ENCODE data around the gene FAM167B.
A peak's percentile ranks its signal among the peaks of the same experiment; 100 is the strongest.
"Not testable (repeated sequence)": the region's sequence is repeated elsewhere in the genome, so short reads cannot be mapped to it uniquely, and the experiment has no call there.

The FAM167B gene

DNA sequence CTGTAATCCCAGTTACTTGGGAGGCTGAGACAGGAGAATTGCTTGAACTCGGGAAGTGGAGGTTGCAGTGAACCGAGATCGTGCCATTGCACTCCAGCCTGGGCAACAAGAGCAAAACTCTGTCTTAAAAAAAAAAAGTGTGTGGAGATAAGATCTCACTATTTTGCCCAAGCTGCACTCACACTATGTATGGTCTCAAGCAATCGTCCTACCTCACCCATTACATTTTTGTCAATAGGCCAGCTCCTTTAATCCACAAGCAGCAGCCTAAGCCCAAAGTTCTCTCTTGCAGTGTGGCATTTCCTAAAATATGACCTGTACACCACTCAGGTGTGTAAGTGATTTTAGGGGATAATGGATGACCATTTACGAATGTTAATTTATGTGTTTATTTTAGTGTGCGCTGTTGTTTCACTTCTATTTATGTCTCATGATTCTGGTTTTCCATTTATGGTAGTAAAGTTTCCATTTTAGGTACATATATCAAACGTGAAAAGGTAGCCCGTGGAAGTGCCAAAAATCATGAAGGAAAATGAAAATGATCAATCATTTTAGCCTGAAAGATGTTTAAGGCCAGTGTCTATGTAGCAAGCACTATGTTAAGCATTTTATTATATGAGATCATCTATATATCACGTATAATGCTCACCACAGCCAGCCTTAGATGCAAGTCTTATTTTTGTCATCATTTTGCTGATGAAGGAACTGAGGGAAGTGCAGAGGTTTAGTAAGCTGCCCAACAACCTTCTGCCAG lies 9.6 kb downstream of the FAM167B start:
- Mint-ChIP-seq H3K27ac (peak overlapping the region; percentile 96), H3K4me3 (peak overlapping the region; percentile 81), H3K4me1 (peaks cover 46% of the 10 kb centered on the region), H3K9me3 (no peaks in the 10 kb centered on the region), H3K27me3 (no peaks in the 10 kb centered on the region), H3K36me3 (peaks cover 59% of the 10 kb centered on the region)
- CTCF ChIA-PET, result interaction anchor here (1.0 to 3.3 kb wide), 5 partner anchors 8 to 41 kb away, joined by 3 to 12 read pairs (median 5); no protein-coding TSS in a partner anchor
- DNase-seq, result no peak

DNA sequence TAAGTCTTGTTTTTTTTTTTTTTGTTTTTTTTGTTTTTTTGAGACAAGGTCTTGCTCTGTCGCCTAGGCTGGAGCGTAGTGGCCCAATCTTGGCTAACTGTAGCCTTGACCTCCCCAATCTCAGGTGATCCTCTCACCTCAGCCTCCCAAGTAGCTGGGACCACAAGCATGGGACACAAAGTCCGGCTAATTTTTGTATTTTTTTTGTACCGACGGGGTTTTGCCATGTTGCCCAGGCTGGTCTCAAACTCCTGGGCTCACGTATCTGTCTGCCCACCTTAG lies 10.1 kb downstream of the FAM167B start:
- Mint-ChIP-seq H3K36me3 (peaks cover 54% of the 10 kb centered on the region), H3K4me3 (peak overlapping the region; percentile 81), H3K27ac (peak overlapping the region; percentile 96), H3K27me3 (no peaks in the 10 kb centered on the region), H3K9me3 (no peaks in the 10 kb centered on the region), H3K4me1 (peaks cover 46% of the 10 kb centered on the region)
- no peak for DNase-seq
- CTCF ChIA-PET, result interaction anchor here (1.0 to 3.3 kb wide), 4 partner anchors 9 to 34 kb away, joined by 3 to 11 read pairs (median 4); no protein-coding TSS in a partner anchor

DNA sequence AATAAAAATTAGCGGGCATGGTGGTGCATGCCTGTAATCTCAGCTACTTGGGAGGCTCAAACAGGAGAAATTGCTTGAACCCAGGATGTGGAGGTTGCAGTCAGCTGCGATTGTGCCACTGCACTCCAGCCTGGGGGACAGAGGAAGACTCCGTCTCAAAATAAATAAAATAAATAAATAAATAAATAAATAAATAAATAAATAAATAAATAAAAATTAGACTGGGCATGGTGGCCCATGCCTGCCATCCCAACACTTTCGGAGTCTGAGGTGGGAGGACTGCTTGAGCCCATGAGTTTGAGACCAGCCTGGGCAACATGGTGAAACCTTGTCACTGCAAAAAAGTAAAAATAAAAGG lies 16.2 kb downstream of the FAM167B start:
- not testable (repeated sequence) for H3K27me3 Mint-ChIP-seq, DNase-seq, H3K9me3 Mint-ChIP-seq, H3K4me3 Mint-ChIP-seq
- peaks cover 64% of the 10 kb centered on the region for H3K4me1 Mint-ChIP-seq
- CTCF ChIA-PET, result interaction anchor here (1.0 to 4.4 kb wide), 2 partner anchors 14 to 22 kb away, joined by 3 to 23 read pairs; no protein-coding TSS in a partner anchor
- peaks cover 37% of the 10 kb centered on the region for H3K36me3 Mint-ChIP-seq
- peak overlapping the region; percentile 86 for H3K27ac Mint-ChIP-seq

DNA sequence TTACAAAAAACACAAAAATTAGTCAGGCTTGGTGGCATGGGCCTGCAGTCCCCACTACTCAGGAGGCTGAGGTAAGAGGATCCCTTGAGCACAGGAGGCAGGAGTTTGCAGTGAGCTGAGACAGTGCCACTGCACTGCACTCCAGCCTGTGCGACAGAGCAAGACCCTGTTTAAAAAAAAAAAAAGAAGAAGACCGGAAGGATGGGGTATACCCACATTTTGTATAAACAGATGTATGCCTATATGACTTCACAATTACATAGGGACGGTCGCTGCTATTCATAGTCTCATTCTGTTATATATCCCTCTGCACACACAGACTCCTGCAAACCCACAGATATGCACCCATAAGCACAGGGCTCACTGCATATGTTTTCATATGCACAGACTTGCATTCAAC lies 16.7 kb downstream of the FAM167B start:
- peak overlapping the region; percentile 42 for H3K4me3 Mint-ChIP-seq
- H3K27me3 Mint-ChIP-seq, result no peaks in the 10 kb centered on the region
- H3K27ac Mint-ChIP-seq, result peak overlapping the region; percentile 86
- peak; percentile 47 for DNase-seq
- no peaks in the 10 kb centered on the region for H3K9me3 Mint-ChIP-seq
- H3K36me3 Mint-ChIP-seq, result peaks cover 37% of the 10 kb centered on the region
- CTCF ChIA-PET, result interaction anchor here (4.4 kb wide), 1 partner anchor 14 kb away, joined by 23 read pairs; no protein-coding TSS in a partner anchor
- peaks cover 62% of the 10 kb centered on the region for H3K4me1 Mint-ChIP-seq

- Mint-ChIP-seq H3K9me3 (no peaks in the 10 kb centered on the region), H3K4me3 (peak overlapping the region; percentile 4), H3K27ac (peak overlapping the region; percentile 86), H3K36me3 (peaks cover 32% of the 10 kb centered on the region), H3K4me1 (peaks cover 61% of the 10 kb centered on the region), H3K27me3 (no peaks in the 10 kb centered on the region)
- DNase-seq, result no peak
- CTCF ChIA-PET, result interaction anchor here (1.0 to 4.4 kb wide), 3 partner anchors 8 to 25 kb away, joined by 3 to 23 read pairs (median 4); no protein-coding TSS in a partner anchor
Observed at GRCh38 chr1:32265846-32266245, 18.8 kb downstream of the FAM167B start.

GRCh38 chr1:32266921-32267591 lies 20.0 kb downstream of the FAM167B start:
- peak overlapping the region; percentile 99 for H3K27ac Mint-ChIP-seq
- DNase-seq, result peak; percentile 43
- peak overlapping the region; percentile 72 for H3K4me3 Mint-ChIP-seq
- H3K4me1 Mint-ChIP-seq, result peaks cover 71% of the 10 kb centered on the region
- CTCF ChIA-PET, result interaction anchor here (2.1 kb wide), 1 partner anchor 27 kb away, joined by 5 read pairs; no protein-coding TSS in a partner anchor
- H3K36me3 Mint-ChIP-seq, result peaks cover 43% of the 10 kb centered on the region
- H3K27me3 Mint-ChIP-seq, result no peaks in the 10 kb centered on the region
- H3K9me3 Mint-ChIP-seq, result no peaks in the 10 kb centered on the region

DNA sequence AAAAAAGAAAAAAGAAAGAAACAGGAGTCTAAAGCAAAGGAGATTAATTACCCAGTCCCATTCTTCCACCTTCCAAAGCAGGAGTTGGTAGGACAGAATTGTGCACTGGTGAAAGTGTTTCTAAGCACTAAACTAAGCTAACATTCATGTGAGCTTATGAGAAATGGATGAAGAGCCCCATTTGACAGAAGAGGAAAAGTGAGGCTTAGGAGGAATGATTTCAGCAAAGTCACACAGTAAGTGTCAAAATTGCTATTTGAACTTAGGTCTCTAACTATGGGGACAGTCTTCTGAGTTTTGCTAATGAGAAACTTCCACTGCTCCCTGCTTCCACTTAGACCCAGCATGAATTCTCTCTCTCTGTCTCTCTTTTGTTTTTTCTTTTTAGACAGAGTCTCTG lies 22.7 kb downstream of the FAM167B start:
- CTCF ChIA-PET, result interaction anchor here (0.9 to 1.6 kb wide), 2 partner anchors 21 to 54 kb away, joined by 3 to 7 read pairs; no protein-coding TSS in a partner anchor
- peak overlapping the region; percentile 85 for H3K27ac Mint-ChIP-seq
- peaks cover 5% of the 10 kb centered on the region for H3K27me3 Mint-ChIP-seq
- H3K4me3 Mint-ChIP-seq, result no peak overlapping the region
- peaks cover 58% of the 10 kb centered on the region for H3K36me3 Mint-ChIP-seq
- peaks cover 76% of the 10 kb centered on the region for H3K4me1 Mint-ChIP-seq
- DNase-seq, result no peak
- no peaks in the 10 kb centered on the region for H3K9me3 Mint-ChIP-seq

- Mint-ChIP-seq H3K36me3 (peaks cover 67% of the 10 kb centered on the region), H3K4me3 (peak overlapping the region; percentile 70), H3K4me1 (peaks cover 63% of the 10 kb centered on the region), H3K27ac (peak overlapping the region; percentile 90), H3K9me3 (no peaks in the 10 kb centered on the region), H3K27me3 (peaks cover 5% of the 10 kb centered on the region)
- CTCF ChIA-PET, result interaction anchor here (1.1 to 4.7 kb wide), 3 partner anchors 11 to 80 kb away, joined by 3 to 16 read pairs (median 3); partner anchors contain the start of genes FAM167B and LCK
- DNase-seq, result peak; percentile 45
Observed at GRCh38 chr1:32272557-32273390, 25.8 kb downstream of the FAM167B start.

DNA sequence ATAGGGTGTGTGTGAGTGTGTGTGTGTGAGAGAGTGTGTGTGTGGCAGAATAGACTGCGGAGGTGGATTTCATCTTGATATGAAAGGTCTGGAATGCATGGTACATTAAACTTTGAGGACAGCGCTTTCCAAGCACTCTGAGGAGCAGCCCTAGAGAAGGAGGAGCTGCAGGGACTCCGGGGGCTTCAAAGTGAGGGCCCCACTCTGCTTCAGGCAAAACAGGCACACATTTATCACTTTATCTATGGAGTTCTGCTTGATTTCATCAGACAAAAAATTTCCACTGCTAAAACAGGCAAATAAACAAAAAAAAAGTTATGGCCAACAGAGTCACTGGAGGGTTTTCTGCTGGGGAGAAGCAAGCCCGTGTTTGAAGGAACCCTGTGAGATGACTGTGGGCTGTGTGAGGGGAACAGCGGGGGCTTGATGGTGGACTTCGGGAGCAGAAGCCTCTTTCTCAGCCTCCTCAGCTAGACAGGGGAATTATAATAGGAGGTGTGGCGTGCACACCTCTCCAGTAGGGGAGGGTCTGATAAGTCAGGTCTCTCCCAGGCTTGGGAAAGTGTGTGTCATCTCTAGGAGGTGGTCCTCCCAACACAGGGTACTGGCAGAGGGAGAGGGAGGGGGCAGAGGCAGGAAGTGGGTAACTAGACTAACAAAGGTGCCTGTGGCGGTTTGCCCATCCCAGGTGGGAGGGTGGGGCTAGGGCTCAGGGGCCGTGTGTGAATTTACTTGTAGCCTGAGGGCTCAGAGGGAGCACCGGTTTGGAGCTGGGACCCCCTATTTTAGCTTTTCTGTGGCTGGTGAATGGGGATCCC lies 26.6 kb downstream of the FAM167B start:
- peaks cover 65% of the 10 kb centered on the region for H3K4me1 Mint-ChIP-seq
- DNase-seq, result peak; percentile 88
- H3K9me3 Mint-ChIP-seq, result no peaks in the 10 kb centered on the region
- peaks cover 5% of the 10 kb centered on the region for H3K27me3 Mint-ChIP-seq
- peaks cover 73% of the 10 kb centered on the region for H3K36me3 Mint-ChIP-seq
- H3K27ac Mint-ChIP-seq, result peak overlapping the region; percentile 90
- CTCF ChIA-PET, result interaction anchor here (4.7 kb wide), 1 partner anchor 25 kb away, joined by 16 read pairs; the partner anchor contains the start of genes FAM167B and LCK
- peak overlapping the region; percentile 70 for H3K4me3 Mint-ChIP-seq

DNA sequence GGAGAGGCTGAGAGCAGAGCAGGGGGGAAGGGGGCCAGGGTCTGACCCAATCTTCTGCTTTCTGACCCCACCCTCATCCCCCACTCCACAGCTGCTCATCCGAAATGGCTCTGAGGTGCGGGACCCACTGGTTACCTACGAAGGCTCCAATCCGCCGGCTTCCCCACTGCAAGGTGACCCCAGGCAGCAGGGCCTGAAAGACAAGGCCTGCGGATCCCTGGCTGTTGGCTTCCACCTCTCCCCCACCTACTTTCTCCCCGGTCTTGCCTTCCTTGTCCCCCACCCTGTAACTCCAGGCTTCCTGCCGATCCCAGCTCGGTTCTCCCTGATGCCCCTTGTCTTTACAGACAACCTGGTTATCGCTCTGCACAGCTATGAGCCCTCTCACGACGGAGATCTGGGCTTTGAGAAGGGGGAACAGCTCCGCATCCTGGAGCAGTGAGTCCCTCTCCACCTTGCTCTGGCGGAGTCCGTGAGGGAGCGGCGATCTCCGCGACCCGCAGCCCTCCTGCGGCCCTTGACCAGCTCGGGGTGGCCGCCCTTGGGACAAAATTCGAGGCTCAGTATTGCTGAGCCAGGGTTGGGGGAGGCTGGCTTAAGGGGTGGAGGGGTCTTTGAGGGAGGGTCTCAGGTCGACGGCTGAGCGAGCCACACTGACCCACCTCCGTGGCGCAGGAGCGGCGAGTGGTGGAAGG lies 27.8 kb downstream of the FAM167B start:
- H3K4me1 Mint-ChIP-seq, result peaks cover 54% of the 10 kb centered on the region
- H3K27ac Mint-ChIP-seq, result peak overlapping the region; percentile 90
- H3K4me3 Mint-ChIP-seq, result peak overlapping the region; percentile 70
- DNase-seq, result no peak
- H3K9me3 Mint-ChIP-seq, result no peaks in the 10 kb centered on the region
- CTCF ChIA-PET, result interaction anchor here (1.6 to 4.7 kb wide), 2 partner anchors 26 to 59 kb away, joined by 6 to 16 read pairs; partner anchors contain the start of genes FAM167B and LCK
- H3K27me3 Mint-ChIP-seq, result peaks cover 5% of the 10 kb centered on the region
- peaks cover 83% of the 10 kb centered on the region for H3K36me3 Mint-ChIP-seq

DNA sequence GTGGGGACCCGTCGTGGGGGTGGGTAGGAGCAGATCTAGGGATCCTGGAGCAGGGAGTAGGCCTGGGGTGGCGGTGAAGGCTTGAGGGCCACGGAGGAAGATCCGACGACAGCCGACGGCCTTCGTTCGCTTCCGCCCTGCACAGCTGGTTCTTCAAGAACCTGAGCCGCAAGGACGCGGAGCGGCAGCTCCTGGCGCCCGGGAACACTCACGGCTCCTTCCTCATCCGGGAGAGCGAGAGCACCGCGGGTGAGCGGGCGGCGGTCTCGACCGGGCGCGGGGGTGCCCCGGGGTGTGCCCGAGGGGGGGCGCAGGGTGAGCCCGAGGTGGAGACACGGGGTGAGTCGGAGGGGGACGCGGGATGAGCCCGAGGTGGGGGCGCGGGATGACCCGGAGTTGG lies 28.4 kb downstream of the FAM167B start:
- peak overlapping the region; percentile 3 for H3K4me3 Mint-ChIP-seq
- DNase-seq, result no peak
- CTCF ChIA-PET, result interaction anchor here (1.6 to 4.7 kb wide), 2 partner anchors 26 to 59 kb away, joined by 6 to 16 read pairs; partner anchors contain the start of genes FAM167B and LCK

GRCh38 chr1:32276032-32276782 lies 29.2 kb downstream of the FAM167B start:
- CTCF ChIA-PET, result interaction anchor here (0.6 to 4.7 kb wide), 3 partner anchors 27 to 61 kb away, joined by 3 to 16 read pairs (median 3); partner anchors contain the start of genes FAM167B and LCK
- no peaks in the 10 kb centered on the region for H3K9me3 Mint-ChIP-seq
- H3K36me3 Mint-ChIP-seq, result peaks cover 85% of the 10 kb centered on the region
- H3K4me3 Mint-ChIP-seq, result no peak overlapping the region
- no peak for DNase-seq
- peaks cover 48% of the 10 kb centered on the region for H3K4me1 Mint-ChIP-seq
- no peak overlapping the region for H3K27ac Mint-ChIP-seq
- H3K27me3 Mint-ChIP-seq, result peaks cover 5% of the 10 kb centered on the region

More for the DNA sequence above, 28.4 kb downstream of the FAM167B start:
- Mint-ChIP-seq H3K27ac (peak overlapping the region; percentile 90), H3K4me1 (peaks cover 52% of the 10 kb centered on the region), H3K27me3 (peaks cover 5% of the 10 kb centered on the region), H3K36me3 (peaks cover 86% of the 10 kb centered on the region), H3K9me3 (no peaks in the 10 kb centered on the region)

All from activated naive CD4-positive, alpha-beta T cell treated with anti-CD3 and anti-CD28 coated beads, Interleukin-2, amount 10 ng/mL, durations not matched to agents 7 days and 5 days (primary cell).